Hepatocyte (in vitro differentiated cells): ENCODE data around the gene KLHL5. TPM values are rescaled to one million over a fixed set of nuclear protein-coding genes. Genes with fewer than 3 reads are reported as not detected.

ENCODE experiments used
- DNase-seq: peaks from one replicate; pipeline ENCODE4 v3.0.0-alpha.2; 2016; ENCODE audit warnings: low spot score
- H2AFZ ChIP-seq: fragments of 200-600 bp; sonication (generic); 2 replicates; pipeline ENCODE4 v1.6.0; 2016; ENCODE audit warnings: antibody characterized with exemption, mild to moderate bottlenecking
- H3K27ac ChIP-seq: fragments of 200-600 bp; sonication (generic); 2 replicates; pipeline ENCODE4 v1.5.1; 2016; ENCODE audit warnings: mild to moderate bottlenecking
- H3K27me3 ChIP-seq: fragments of 200-600 bp; sonication (generic); 2 replicates; pipeline ENCODE4 v1.6.1; 2016
- H3K36me3 ChIP-seq: fragments of 200-600 bp; sonication (generic); replicated peaks from 2 replicates; pipeline ENCODE4 v1.5.1; 2016; ENCODE audit warnings: low read depth; ENCODE audit not compliant: insufficient read depth
- H3K4me1 ChIP-seq: fragments of 200-600 bp; sonication (generic); 2 replicates; pipeline ENCODE4 v1.5.1; 2016; ENCODE audit warnings: mild to moderate bottlenecking, moderate library complexity; ENCODE audit not compliant: insufficient read depth
- H3K4me2 ChIP-seq: fragments of 200-600 bp; sonication (generic); 2 replicates; pipeline ENCODE4 v1.6.0; 2016
- H3K4me3 ChIP-seq: fragments of 200-600 bp; sonication (generic); 2 replicates; pipeline ENCODE4 v1.5.1; 2016; ENCODE audit warnings: mild to moderate bottlenecking
- H3K79me2 ChIP-seq: fragments of 200-600 bp; sonication (generic); 2 replicates; pipeline ENCODE4 v1.6.0; 2017; ENCODE audit warnings: mild to moderate bottlenecking
- H3K9me2 ChIP-seq: fragments of 200-600 bp; sonication (generic); replicated peaks from 2 replicates; pipeline ENCODE4 v1.6.0; 2017; ENCODE audit warnings: mild to moderate bottlenecking; ENCODE audit not compliant: insufficient read depth
- H3K9me3 ChIP-seq: fragments of 200-600 bp; sonication (generic); 2 replicates; pipeline ENCODE4 v1.5.1; 2016; ENCODE audit warnings: low read depth, mild to moderate bottlenecking
- H4K20me1 ChIP-seq: fragments of 200-600 bp; sonication (generic); 2 replicates; pipeline ENCODE4 v1.6.0; 2016; ENCODE audit warnings: mild to moderate bottlenecking; ENCODE audit not compliant: insufficient read depth, poor library complexity, severe bottlenecking
- CTCF ChIP-seq: fragments of 200-600 bp; sonication (generic); IDR thresholded peaks from 2 replicates; pipeline ENCODE4 v1.5.1; 2016; ENCODE audit warnings: antibody characterized with exemption, mild to moderate bottlenecking; ENCODE audit not compliant: poor library complexity
- EZH2 ChIP-seq: fragments of 200-600 bp; sonication (generic); IDR thresholded peaks from 2 replicates; pipeline ENCODE4 v1.6.1; 2016; ENCODE audit warnings: antibody characterized with exemption, mild to moderate bottlenecking, borderline replicate concordance
- EZH2phosphoT487 ChIP-seq: fragments of 200-600 bp; sonication (generic); IDR thresholded peaks from one replicate; pipeline ENCODE4 v1.6.1; 2018; ENCODE audit warnings: antibody characterized with exemption, mild to moderate bottlenecking, low read depth, moderate library complexity; ENCODE audit not compliant: unreplicated experiment, severe bottlenecking
- WGBS: methylation state at CpG from one replicate; pipeline ENCODE4 v1.1.6; 2016; ENCODE audit warnings: low lambda C conversion rate; ENCODE audit errors: missing lambda C conversion rate; 5-methylcytosine and 5-hydroxymethylcytosine counted together
- polyA plus RNA-seq: library from polyadenylated mRNA; unstranded; fragments of >200 nt; fragmentation: Nextera tagmentation; extraction: Ambion mirVana; gene quantifications from 2 replicates; pipeline ENCODE4 v1.2.1, GENCODE V29; 2016
- total RNA-seq: library from RNA; depleted of rRNA; stranded (reverse); fragments of >200 nt; gene quantifications from 2 replicates; pipeline ENCODE4 v1.2.3, GENCODE V29; 2014

The KLHL5 gene
- total and polyA plus RNA-seq, 2 experiments from 2014 or later: 30.2 to 58.3 TPM

GRCh38 chr4:39166669-39167068 lies 104.6 kb downstream of the KLHL5 start:
- no peak overlapping the region for H3K27ac ChIP-seq
- no peak overlapping the region for H3K4me2 ChIP-seq
- no peaks in the 10 kb centered on the region for H3K9me2 ChIP-seq
- no peaks in the 10 kb centered on the region for H3K9me3 ChIP-seq
- no peaks in the 10 kb centered on the region for H3K79me2 ChIP-seq
- H4K20me1 ChIP-seq: no peaks in the 10 kb centered on the region
- no peaks in the 10 kb centered on the region for H3K36me3 ChIP-seq
- no peaks in the 10 kb centered on the region for H3K4me1 ChIP-seq
- no peak overlapping the region for H3K4me3 ChIP-seq
- H3K27me3 ChIP-seq: no peaks in the 10 kb centered on the region
- no peak overlapping the region for H2AFZ ChIP-seq
- WGBS: 89% methylated on average over 7 of the region's 7 CpGs
- DNase-seq: no peak
- TF ChIP-seq EZH2 (no peak), CTCF (no peak), EZH2phosphoT487 (no peak)

- Histone ChIP-seq H3K9me2 (no peaks in the 10 kb centered on the region), H3K36me3 (no peaks in the 10 kb centered on the region), H3K27ac (no peak overlapping the region), H3K4me1 (no peaks in the 10 kb centered on the region), H3K27me3 (peaks cover 2% of the 10 kb centered on the region), H3K79me2 (no peaks in the 10 kb centered on the region), H3K9me3 (no peaks in the 10 kb centered on the region), H2AFZ (no peak overlapping the region), H4K20me1 (no peaks in the 10 kb centered on the region), H3K4me3 (no peak overlapping the region), H3K4me2 (no peak overlapping the region)
- WGBS: 83% methylated on average over 3 of the region's 3 CpGs
- TF ChIP-seq CTCF (no peak), EZH2phosphoT487 (no peak), EZH2 (no peak)
- DNase-seq: no peak
These were observed 107.4 kb downstream of the KLHL5 start for GRCh38 chr4:39169426-39169825.

- H2AFZ ChIP-seq: no peak overlapping the region
- no peaks in the 10 kb centered on the region for H3K9me2 ChIP-seq
- peaks cover 2% of the 10 kb centered on the region for H3K27me3 ChIP-seq
- H3K79me2 ChIP-seq: no peaks in the 10 kb centered on the region
- H4K20me1 ChIP-seq: no peaks in the 10 kb centered on the region
- no peak overlapping the region for H3K27ac ChIP-seq
- no peaks in the 10 kb centered on the region for H3K4me1 ChIP-seq
- H3K4me3 ChIP-seq: no peak overlapping the region
- no peaks in the 10 kb centered on the region for H3K9me3 ChIP-seq
- no peaks in the 10 kb centered on the region for H3K36me3 ChIP-seq
- TF ChIP-seq EZH2phosphoT487 (no peak), EZH2 (no peak)
- H3K4me2 ChIP-seq: no peak overlapping the region
- 97% methylated on average over 12 of the region's 12 CpGs for WGBS
- no peak for DNase-seq
These were observed 108.3 kb downstream of the KLHL5 start for GRCh38 chr4:39170301-39170700.

Other genes starting within 250 kb of the KLHL5 start
- 1.1 and 2.6 TPM in 2 replicates for gene TLR6, start 205.4 kb upstream of the KLHL5 start, total RNA-seq
- gene TLR6, start 205.4 kb upstream of the KLHL5 start, polyA plus RNA-seq: 0.24 and 0.56 TPM in 2 replicates
- 127 and 140 TPM in 2 replicates for gene FAM114A1, start 194.4 kb upstream of the KLHL5 start, total RNA-seq
- gene FAM114A1, start 194.4 kb upstream of the KLHL5 start, polyA plus RNA-seq: 110 and 113 TPM in 2 replicates
- gene TMEM156, start 29.8 kb upstream of the KLHL5 start, total RNA-seq: 1.3 TPM in 1 of 2 replicates, not detected in the other
- gene TMEM156, start 29.8 kb upstream of the KLHL5 start, polyA plus RNA-seq: not detected in 2 replicates
- gene WDR19, start 120.3 kb downstream of the KLHL5 start, total RNA-seq: 27.5 and 30.3 TPM in 2 replicates
- 13.6 and 22.1 TPM in 2 replicates for gene WDR19, start 120.3 kb downstream of the KLHL5 start, polyA plus RNA-seq